Measurements from ENCODE around the gene C1GALT1.

The C1GALT1 gene

GRCh38 chr7:7231000-7231399, 48.7 kb downstream of the C1GALT1 start:
- no peak overlapping the region for H3K4me3 ChIP-seq (ENCODE audit: low read depth in 1 of 2, low read length in 2 of 2)
- no peak overlapping the region for H3K4me2 ChIP-seq (ENCODE audit: insufficient read depth, low read length)
- peaks cover 3% of the 10 kb centered on the region for H3K9me3 ChIP-seq (ENCODE audit: insufficient read depth, low read length, severe bottlenecking)
- no peaks in the 10 kb centered on the region for H3K4me1 ChIP-seq (ENCODE audit: insufficient read depth, low read length)
- H2AFZ ChIP-seq (ENCODE audit: low read depth, low read length) = no peak overlapping the region
- H3K79me2 ChIP-seq (ENCODE audit: insufficient read depth, low read length) = peaks cover 38% of the 10 kb centered on the region
- H4K20me1 ChIP-seq (ENCODE audit: insufficient read depth, low read length) = peaks cover 3% of the 10 kb centered on the region; the same call in 1 of the 2 replicates
- TF ChIP-seq EZH2 (IDR thresholded peaks at IDR 0.05; ENCODE audit: borderline replicate concordance, low read depth, low read length, severe bottlenecking) = no peak
- TF ChIP-seq CTCF (IDR thresholded peaks at IDR 0.05; ENCODE audit: borderline replicate concordance, extremely low read depth, low read length, poor library complexity, severe bottlenecking) = no peak
- ATAC-seq (ENCODE audit: insufficient read depth, low read depth) = no peak
- no peak overlapping the region for H3K27ac ChIP-seq (ENCODE audit: low read length)
- H3K27me3 ChIP-seq (ENCODE audit: insufficient read depth, low read length, poor library complexity) = no peaks in the 10 kb centered on the region
- DNase-seq = no peak
- H3K36me3 ChIP-seq (ENCODE audit: insufficient read depth, low read length) = peaks cover 8% of the 10 kb centered on the region
- no peak overlapping the region for H3K9ac ChIP-seq (ENCODE audit: low read depth, low read length)

GRCh38 chr7:7231865-7232264, 49.5 kb downstream of the C1GALT1 start:
- TF ChIP-seq CTCF (IDR thresholded peaks at IDR 0.05; ENCODE audit: borderline replicate concordance, extremely low read depth, low read length, poor library complexity, severe bottlenecking) (no peak), EZH2 (IDR thresholded peaks at IDR 0.05; ENCODE audit: borderline replicate concordance, low read depth, low read length, severe bottlenecking) (no peak)
- Histone ChIP-seq H3K79me2 (ENCODE audit: insufficient read depth, low read length) (peaks cover 34% of the 10 kb centered on the region), H3K9me3 (ENCODE audit: insufficient read depth, low read length, severe bottlenecking) (peaks cover 3% of the 10 kb centered on the region), H3K36me3 (ENCODE audit: insufficient read depth, low read length) (peaks cover 9% of the 10 kb centered on the region), H3K4me1 (ENCODE audit: insufficient read depth, low read length) (no peaks in the 10 kb centered on the region), H4K20me1 (ENCODE audit: insufficient read depth, low read length) (peaks cover 3% of the 10 kb centered on the region; the same call in 1 of the 2 replicates), H3K27ac (ENCODE audit: low read length) (no peak overlapping the region), H3K4me2 (ENCODE audit: insufficient read depth, low read length) (no peak overlapping the region), H2AFZ (ENCODE audit: low read depth, low read length) (no peak overlapping the region), H3K4me3 (ENCODE audit: low read depth in 1 of 2, low read length in 2 of 2) (no peak overlapping the region), H3K27me3 (ENCODE audit: insufficient read depth, low read length, poor library complexity) (no peaks in the 10 kb centered on the region), H3K9ac (ENCODE audit: low read depth, low read length) (no peak overlapping the region)
- no peak for ATAC-seq (ENCODE audit: insufficient read depth, low read depth)
- DNase-seq = no peak

- no peak overlapping the region for H3K4me3 ChIP-seq (ENCODE audit: low read depth in 1 of 2, low read length in 2 of 2)
- no peak overlapping the region for H3K9ac ChIP-seq (ENCODE audit: low read depth, low read length)
- peaks cover 31% of the 10 kb centered on the region for H3K36me3 ChIP-seq (ENCODE audit: insufficient read depth, low read length)
- DNase-seq (no peak), ATAC-seq (ENCODE audit: insufficient read depth, low read depth) (no peak)
- peaks cover 3% of the 10 kb centered on the region for H3K9me3 ChIP-seq (ENCODE audit: insufficient read depth, low read length, severe bottlenecking)
- no peak overlapping the region for H3K4me2 ChIP-seq (ENCODE audit: insufficient read depth, low read length)
- no peak overlapping the region for H3K27ac ChIP-seq (ENCODE audit: low read length)
- H2AFZ ChIP-seq (ENCODE audit: low read depth, low read length) = no peak overlapping the region
- peaks cover 3% of the 10 kb centered on the region; the same call in 1 of the 2 replicates for H4K20me1 ChIP-seq (ENCODE audit: insufficient read depth, low read length)
- H3K4me1 ChIP-seq (ENCODE audit: insufficient read depth, low read length) = no peaks in the 10 kb centered on the region
- peaks cover 27% of the 10 kb centered on the region for H3K79me2 ChIP-seq (ENCODE audit: insufficient read depth, low read length)
- TF ChIP-seq CTCF (IDR thresholded peaks at IDR 0.05; ENCODE audit: borderline replicate concordance, extremely low read depth, low read length, poor library complexity, severe bottlenecking) (no peak), EZH2 (IDR thresholded peaks at IDR 0.05; ENCODE audit: borderline replicate concordance, low read depth, low read length, severe bottlenecking) (no peak)
- H3K27me3 ChIP-seq (ENCODE audit: insufficient read depth, low read length, poor library complexity) = no peaks in the 10 kb centered on the region
These were observed 53.0 kb downstream of the C1GALT1 start for GRCh38 chr7:7235347-7235746.

GRCh38 chr7:7236041-7236440, 53.7 kb downstream of the C1GALT1 start:
- H4K20me1 ChIP-seq (ENCODE audit: insufficient read depth, low read length) = peaks cover 3% of the 10 kb centered on the region; the same call in 1 of the 2 replicates
- H3K4me1 ChIP-seq (ENCODE audit: insufficient read depth, low read length) = no peaks in the 10 kb centered on the region
- DNase-seq (no peak), ATAC-seq (ENCODE audit: insufficient read depth, low read depth) (no peak)
- peaks cover 25% of the 10 kb centered on the region for H3K79me2 ChIP-seq (ENCODE audit: insufficient read depth, low read length)
- H2AFZ ChIP-seq (ENCODE audit: low read depth, low read length) = no peak overlapping the region
- H3K27ac ChIP-seq (ENCODE audit: low read length) = no peak overlapping the region
- H3K4me3 ChIP-seq (ENCODE audit: low read depth in 1 of 2, low read length in 2 of 2) = no peak overlapping the region
- H3K4me2 ChIP-seq (ENCODE audit: insufficient read depth, low read length) = no peak overlapping the region
- TF ChIP-seq CTCF (IDR thresholded peaks at IDR 0.05; ENCODE audit: borderline replicate concordance, extremely low read depth, low read length, poor library complexity, severe bottlenecking) (no peak), EZH2 (IDR thresholded peaks at IDR 0.05; ENCODE audit: borderline replicate concordance, low read depth, low read length, severe bottlenecking) (no peak)
- H3K27me3 ChIP-seq (ENCODE audit: insufficient read depth, low read length, poor library complexity) = no peaks in the 10 kb centered on the region
- no peak overlapping the region for H3K9ac ChIP-seq (ENCODE audit: low read depth, low read length)
- peaks cover 31% of the 10 kb centered on the region for H3K36me3 ChIP-seq (ENCODE audit: insufficient read depth, low read length)
- H3K9me3 ChIP-seq (ENCODE audit: insufficient read depth, low read length, severe bottlenecking) = no peaks in the 10 kb centered on the region
